Measurements from ENCODE around the gene OTUD7B. TPM values are rescaled to one million over a fixed set of nuclear protein-coding genes. Genes with fewer than 3 reads are reported as not detected.

OTUD7B gene
- total and polyA plus RNA-seq, 2 of the 8 experiments (the other 6 are each of a cell fraction or from before 2014, with no cell fraction given): 4.2 to 21.5 TPM

- Histone ChIP-seq H2BK120ac (replicated peaks; ENCODE audit: low read depth, low read length) (no peak overlapping the region), H2BK20ac (ENCODE audit: low read length) (no peak overlapping the region), H3K4me3 (ENCODE audit: extremely low read depth in 1 of 4, insufficient read depth in 2 of 4, low read depth in 3 of 4, low read length in 4 of 4) (no peak overlapping the region), H2BK15ac (ENCODE audit: low read length) (no peak overlapping the region), H2AK5ac (ENCODE audit: low read depth, low read length) (no peak overlapping the region), H4K8ac (ENCODE audit: extremely low read depth, insufficient read depth, low read length) (no peak overlapping the region), H3K23me2 (ENCODE audit: low read depth, low read length) (peaks cover 5% of the 10 kb centered on the region), H2AFZ (ENCODE audit: low read length) (no peak overlapping the region), H3K79me1 (ENCODE audit: low read depth, low read length) (peaks cover 5% of the 10 kb centered on the region), H3K9me3 (ENCODE audit: insufficient read depth in 2 of 2, low read depth in 1 of 2, low read length in 1 of 2) (no peaks in the 10 kb centered on the region), H3K27ac (ENCODE audit: low read depth, low read length) (no peak overlapping the region), H3K4me2 (ENCODE audit: insufficient read depth in 1 of 2, low read depth in 2 of 2, low read length in 2 of 2) (peak overlapping the region; percentile 87 to 90; a peak in 1 of 4 replicates), H3K9ac (replicated peaks in 1 of 4; ENCODE audit: extremely low read depth in 1 of 4, low read depth in 3 of 4, low read length in 3 of 4) (0 out of 7 replicates have a peak overlapping the region, but pooled peaks of 1 of the 4 experiments have one; percentile 11), H4K20me1 (replicated peaks in 1 of 2; ENCODE audit: control insufficient read depth in 1 of 2, insufficient read depth in 2 of 2, low read length in 2 of 2) (no peaks in the 10 kb centered on the region), H3K79me2 (ENCODE audit: control insufficient read depth in 1 of 2, insufficient read depth in 2 of 2, low read length in 2 of 2) (peaks cover 8 to 28% of the 10 kb centered on the region in 2 experiments), H3K36me3 (ENCODE audit: control insufficient read depth in 2 of 4, insufficient read depth in 4 of 4, low read length in 3 of 4) (peaks cover 19 to 41% (median 39%) of the 10 kb centered on the region in 4 experiments), H3K27me3 (replicated peaks in 1 of 4; ENCODE audit: control insufficient read depth in 3 of 4, extremely low read depth in 1 of 4, insufficient read depth in 3 of 4, low read length in 3 of 4) (no peaks in the 10 kb centered on the region), H4K91ac (replicated peaks; ENCODE audit: insufficient read length, low read length) (no peak overlapping the region), H3K4me1 (replicated peaks in 1 of 4; ENCODE audit: control insufficient read depth in 3 of 4, insufficient read depth in 4 of 4, low read length in 3 of 4) (peaks cover 0 to 8% (median 4%) of the 10 kb centered on the region in 4 experiments; a peak in 4 of 7 replicates), H3K4ac (replicated peaks; ENCODE audit: insufficient read length, low read depth, low read length) (no peak overlapping the region), H4K5ac (ENCODE audit: insufficient read length, low read depth, low read length) (no peak overlapping the region), H3K56ac (replicated peaks; ENCODE audit: insufficient read length, low read depth, low read length) (no peak overlapping the region), H2BK5ac (ENCODE audit: low read depth, low read length) (no peak overlapping the region), H3K18ac (ENCODE audit: extremely low read depth, low read length) (no peak overlapping the region), H2BK12ac (ENCODE audit: low read depth, low read length) (no peak overlapping the region), H3K14ac (ENCODE audit: insufficient read length) (no peak overlapping the region), H3K23ac (ENCODE audit: insufficient read length) (no peak overlapping the region)
- no peak for FAIRE-seq
- DNase-seq (ENCODE audit: low read depth in 1 of 2, low spot score in 2 of 2): no peak
- 100% methylated on average over 2 of the region's 2 CpGs; no CpG with 5 or more reads in 1 of the 2 experiments for WGBS, 2 experiments (ENCODE audit: extremely low coverage in 1 of 2, insufficient coverage in 1 of 2, insufficient read length in 1 of 2, insufficient replicate concordance in 2 of 2, low coverage in 1 of 2, low lambda C conversion rate in 2 of 2, missing lambda C conversion rate in 1 of 2)
- ChIA-PET POLR2A (ENCODE audit: partially characterized antibody) (interaction anchor here (0.7 to 1.9 kb wide), 4 partner anchors 9 to 38 kb away, joined by 3 to 7 read pairs (median 4); partner anchors contain the start of gene BOLA1), CTCF (ENCODE audit: partially characterized antibody) (interaction anchor here (1.0 to 1.2 kb wide), 2 partner anchors 12 to 38 kb away, joined by 3 read pairs; a partner anchor contains a TSS)
- TF ChIP-seq BACH1 (IDR thresholded peaks at IDR 0.05; ENCODE audit: low read length): no peak
- no peak for TF ChIP-seq POLR2A (IDR thresholded peaks at IDR 0.05; ENCODE audit: control extremely low read depth in 1 of 2, low read depth in 2 of 2, low read length in 2 of 2)
- TF ChIP-seq RAD21 (IDR thresholded peaks at IDR 0.05 in 1 of 2, conservative IDR thresholded peaks at IDR 0.05 in 1 of 2; ENCODE audit: low read depth in 2 of 2, low read length in 2 of 2): no peak
- no peak for TF ChIP-seq PHF8 (conservative IDR thresholded peaks at IDR 0.05; ENCODE audit: low read depth, low read length)
- TF ChIP-seq YY1 (IDR thresholded peaks at IDR 0.05; ENCODE audit: low read depth, low read length): no peak
- TF ChIP-seq, protein P1, sequence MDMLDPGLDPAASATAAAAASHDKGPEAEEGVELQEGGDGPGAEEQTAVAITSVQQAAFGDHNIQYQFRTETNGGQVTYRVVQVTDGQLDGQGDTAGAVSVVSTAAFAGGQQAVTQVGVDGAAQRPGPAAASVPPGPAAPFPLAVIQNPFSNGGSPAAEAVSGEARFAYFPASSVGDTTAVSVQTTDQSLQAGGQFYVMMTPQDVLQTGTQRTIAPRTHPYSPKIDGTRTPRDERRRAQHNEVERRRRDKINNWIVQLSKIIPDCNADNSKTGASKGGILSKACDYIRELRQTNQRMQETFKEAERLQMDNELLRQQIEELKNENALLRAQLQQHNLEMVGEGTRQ (IDR thresholded peaks at IDR 0.05; ENCODE audit: low read length): no peak
- no peak for TF ChIP-seq GABPA (IDR thresholded peaks at IDR 0.05; ENCODE audit: borderline replicate concordance, insufficient read depth, low read length)
- TF ChIP-seq TAF7 (optimal IDR thresholded peaks at IDR 0.05; ENCODE audit: borderline replicate concordance, low read depth, low read length): no peak
- no peak for TF ChIP-seq CBX5 (IDR thresholded peaks at IDR 0.05; ENCODE audit: low read depth, low read length)
- TF ChIP-seq FOSL1 (IDR thresholded peaks at IDR 0.05; ENCODE audit: insufficient read depth, low read depth, low read length): no peak
- TF ChIP-seq BRCA1 (IDR thresholded peaks at IDR 0.05; ENCODE audit: low read depth, low read length): no peak
- TF ChIP-seq KDM5A (IDR thresholded peaks at IDR 0.05; ENCODE audit: low read length): no peak
- no peak for TF ChIP-seq SIX5 (IDR thresholded peaks at IDR 0.05; ENCODE audit: low read depth, low read length)
Observed at GRCh38 chr1:149925751-149926150, 84.8 kb downstream of the OTUD7B start.

All from H1 (cell line).